Fibroblast of gingiva (primary cell): ENCODE results near the gene WDR1.

Experiments
- DNase-seq: peaks from one replicate; pipeline ENCODE4 v3.0.0-alpha.2; 2011; ENCODE audit warnings: low read depth

WDR1 gene

GRCh38 chr4:10113362-10114047, 3.1 kb downstream of the WDR1 start:
- DNase-seq, result no peak

- DNase-seq, result no peak
These were observed 3.8 kb downstream of the WDR1 start for GRCh38 chr4:10112658-10113284.

GRCh38 chr4:10111067-10111801, 5.4 kb downstream of the WDR1 start:
- no peak for DNase-seq

GRCh38 chr4:10109995-10110670, 6.5 kb downstream of the WDR1 start:
- no peak for DNase-seq

GRCh38 chr4:10108818-10109783, 7.5 kb downstream of the WDR1 start:
- DNase-seq, result no peak

- DNase-seq, result peak; percentile 25
These were observed 8.2 kb downstream of the WDR1 start for GRCh38 chr4:10108391-10108790.

GRCh38 chr4:10107111-10108091, 9.2 kb downstream of the WDR1 start:
- DNase-seq, result no peak

GRCh38 chr4:10106421-10107039, 10.1 kb downstream of the WDR1 start:
- DNase-seq, result peak; percentile 95

- no peak for DNase-seq
These were observed 10.7 kb downstream of the WDR1 start for GRCh38 chr4:10105920-10106319.

GRCh38 chr4:10105421-10105820, 11.2 kb downstream of the WDR1 start:
- DNase-seq, result no peak

- DNase-seq, result no peak
These were observed 11.7 kb downstream of the WDR1 start for GRCh38 chr4:10104991-10105276.

- DNase-seq, result peak; percentile 78
These were observed 12.2 kb downstream of the WDR1 start for GRCh38 chr4:10104211-10104990.

- no peak for DNase-seq
These were observed 13.9 kb downstream of the WDR1 start for GRCh38 chr4:10102474-10103332.

GRCh38 chr4:10101671-10102473, 14.7 kb downstream of the WDR1 start:
- peak; percentile 44 for DNase-seq

- no peak for DNase-seq
These were observed 15.8 kb downstream of the WDR1 start for GRCh38 chr4:10100734-10101216.

GRCh38 chr4:10099499-10100325, 16.9 kb downstream of the WDR1 start:
- no peak for DNase-seq
